SK-MEL-5 (cell line): ENCODE data around the gene EIF2AK2. TPM values are rescaled to one million over a fixed set of nuclear protein-coding genes. Genes with fewer than 3 reads are reported as not detected.
A peak's percentile ranks its signal among the peaks of the same experiment; 100 is the strongest.

Experiments used
- DNase-seq: peaks from one replicate; pipeline ENCODE4 v3.0.0-alpha.2; 2016; ENCODE audit warnings: low read depth, low spot score
- in situ Hi-C: cut with HindIII; loops from 2 replicates; pipeline ENCODE4 v1.10.0; 2016; ENCODE audit warnings: low sequenced_read_pairs, high pct_unique_total_duplicates, low pct_unique_long_range_greater_than_20kb
- total RNA-seq: library from RNA; depleted of rRNA; stranded (reverse); fragments of >200 nt; shearing (Covaris generic); gene quantifications from 2 replicates; pipeline ENCODE4 v1.2.3, GENCODE V29; 2014; rRNA removed

The EIF2AK2 gene
- total RNA-seq, 1 experiment from 2014 or later = 22.5 TPM

GRCh38 chr2:37080266-37080665 lies 76.5 kb downstream of the EIF2AK2 start:
- in situ Hi-C loops = no loop called here
- no peak for DNase-seq

GRCh38 chr2:37070931-37071330 lies 85.8 kb downstream of the EIF2AK2 start:
- DNase-seq = no peak
- in situ Hi-C loops = no loop called here

- DNase-seq = no peak
- in situ Hi-C loops = no loop called here
Observed at GRCh38 chr2:37068686-37069085, 88.1 kb downstream of the EIF2AK2 start.

GRCh38 chr2:37061776-37062175 lies 95.0 kb downstream of the EIF2AK2 start:
- no peak for DNase-seq
- in situ Hi-C loops = no loop called here

GRCh38 chr2:37061013-37061711 lies 95.6 kb downstream of the EIF2AK2 start:
- no peak for DNase-seq
- in situ Hi-C loops = no loop called here

- in situ Hi-C loops = no loop called here
- DNase-seq = no peak
Observed at GRCh38 chr2:37060446-37060845, 96.3 kb downstream of the EIF2AK2 start.

- no peak for DNase-seq
- in situ Hi-C loops = no loop called here
Observed at GRCh38 chr2:37059841-37060240, 96.9 kb downstream of the EIF2AK2 start.

- in situ Hi-C loops = no loop called here
Observed at GRCh38 chr2:37052600-37053332, 104.0 kb downstream of the EIF2AK2 start.

More at GRCh38 chr2:37052600-37053332, 104.0 kb downstream of the EIF2AK2 start:
- peak; percentile 32 for DNase-seq

Other genes with a start within 250 kb of the EIF2AK2 start
- 20.4 and 23.2 TPM in 2 replicates for gene STRN, start 190.4 kb downstream of the EIF2AK2 start, total RNA-seq
- gene HEATR5B, start 72.6 kb downstream of the EIF2AK2 start, total RNA-seq = 30.7 and 34.9 TPM in 2 replicates
- gene GPATCH11, start 72.5 kb downstream of the EIF2AK2 start, total RNA-seq = 15.6 and 17.6 TPM in 2 replicates
- not detected in 2 replicates for gene SULT6B1, start 31.7 kb upstream of the EIF2AK2 start, total RNA-seq
- gene CEBPZOS, start 39.5 kb upstream of the EIF2AK2 start, total RNA-seq = 36.3 and 43.7 TPM in 2 replicates
- gene CEBPZ, start 74.6 kb upstream of the EIF2AK2 start, total RNA-seq = 118 and 122 TPM in 2 replicates
- gene NDUFAF7, start 74.7 kb upstream of the EIF2AK2 start, total RNA-seq = 28.7 and 31.0 TPM in 2 replicates
- 440 and 449 TPM in 2 replicates for gene PRKD3, start 167.9 kb upstream of the EIF2AK2 start, total RNA-seq
- gene QPCT, start 187.7 kb upstream of the EIF2AK2 start, total RNA-seq = 2,187 and 2,298 TPM in 2 replicates